Testis (tissue), 3 donors: ENCODE data around the gene POLD2. TPM values are rescaled to one million over a fixed set of nuclear protein-coding genes. Genes with fewer than 3 reads are reported as not detected.

Experiments
- DNase-seq: peaks from one replicate; pipeline ENCODE4 v3.0.0-alpha.2; 2019
- H3K27ac ChIP-seq, 2 donors: fragments of 200-600 bp; sonication (generic); one replicate each; pipeline ENCODE4 v1.5.1; 2019
- H3K27me3 ChIP-seq: fragments of 200-600 bp; sonication (generic); one replicate; pipeline ENCODE4 v1.5.1; 2019
- H3K36me3 ChIP-seq: fragments of 200-600 bp; sonication (generic); one replicate; pipeline ENCODE4 v1.5.1; 2017; ENCODE audit warnings: low read depth; ENCODE audit errors: missing control alignments
- H3K4me1 ChIP-seq: fragments of 200-600 bp; sonication (generic); one replicate; pipeline ENCODE4 v1.5.1; 2019
- H3K4me3 ChIP-seq, 2 donors: fragments of 200-600 bp; sonication (generic); one replicate each; pipeline ENCODE4 v1.5.1; 2017 to 2019
- H3K9me3 ChIP-seq: fragments of 200-600 bp; sonication (generic); one replicate; pipeline ENCODE4 v1.5.1; 2017
- POLR2A ChIP-seq: fragments of 450-650 bp; IDR thresholded peaks from one replicate; pipeline ENCODE4 v1.6.1; 2017; ENCODE audit warnings: antibody characterized with exemption, mild to moderate bottlenecking, moderate library complexity
- WGBS, 2 donors: methylation state at CpG; one replicate each; pipeline ENCODE4 v1.1.5; 2018; 5-methylcytosine and 5-hydroxymethylcytosine counted together
- intact Hi-C: fragments of 100-400 bp; cut with DNase I; formaldehyde crosslinking; loops from one replicate; pipeline ENCODE4 v1.15.1; 2023; ENCODE audit warnings: low total_unique reads
- microRNA-seq, 2 donors: library from miRNA; unstranded; fragments of <30 nt; microRNA quantifications; one replicate each; pipeline ENCODE4, GENCODE V29; 2016; ENCODE audit warnings: borderline number of aligned reads in 2 of 2, borderline replicate concordance in 1 of 2
- polyA plus RNA-seq: library from polyadenylated mRNA; stranded (reverse); fragments of 350-450 nt; fragmentation: Illumina TruSeq; extraction: RNeasy Lipid Tissue Mini Kit (QIAGEN cat#74804); gene quantifications from one replicate; pipeline ENCODE4 v1.2.3, GENCODE V29; 2014; ENCODE audit warnings: low read depth, low replicate concordance; ENCODE audit not compliant: insufficient read depth
- small RNA-seq, 2 donors: library from RNA; depleted of rRNA; stranded (forward); fragments of <200 nt; gene quantifications; one replicate each; pipeline ENCODE3, GENCODE V24; 2016
- total RNA-seq, 2 donors: library from RNA; depleted of rRNA; stranded (reverse); fragments of >200 nt; gene quantifications; one replicate each; pipeline ENCODE4 v1.2.3, GENCODE V29; 2016
- TF ChIP-seq, protein P1 (sequence below), 3 experiments: fragments of 450-650 bp in 2 of 3; fragments of 200-600 bp in 1 of 3; sonication (generic) in 1 of 3; IDR thresholded peaks; one replicate each; pipeline ENCODE4 v1.5.1; 2016 to 2019; ENCODE audit warnings: antibody characterized with exemption in 3 of 3, mild to moderate bottlenecking in 2 of 3, moderate library complexity in 1 of 3

POLD2 gene
- total and polyA plus RNA-seq, 3 donors from 2014 or later = 59.4 to 117 (median 61.9) TPM

DNA sequence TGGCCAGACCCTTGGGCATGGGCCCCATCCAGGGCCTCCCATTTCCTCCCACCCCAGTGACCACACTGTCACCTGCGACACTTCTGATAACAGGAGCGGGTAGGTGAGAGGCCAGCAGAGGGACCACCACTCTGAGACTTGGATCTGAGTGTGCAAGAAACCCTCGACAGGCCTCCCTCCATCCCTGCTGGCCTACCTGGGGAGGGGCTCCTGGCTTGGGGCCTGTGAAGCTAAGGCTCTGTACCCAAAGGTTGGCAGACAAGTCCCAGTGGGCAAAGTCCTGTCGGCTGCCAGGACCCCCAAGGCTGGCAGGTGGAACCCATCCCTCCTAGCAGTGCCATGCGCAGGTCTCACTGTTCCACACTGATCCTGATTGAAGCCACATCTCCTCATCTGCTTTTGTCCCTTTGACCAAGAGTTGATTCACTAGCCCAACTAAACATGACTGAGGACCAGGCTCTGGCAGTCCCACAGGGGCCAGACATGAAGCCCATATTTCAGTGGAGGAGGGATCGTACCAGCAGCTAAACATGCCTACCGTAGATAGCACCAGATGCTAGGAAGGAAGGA is 56.8 kb downstream of the POLD2 start:
- Histone ChIP-seq H3K4me3 (no peak overlapping the region), H3K4me1 (peaks cover 22% of the 10 kb centered on the region), H3K27ac (no peak overlapping the region), H3K9me3 (no peaks in the 10 kb centered on the region), H3K36me3 (no peaks in the 10 kb centered on the region), H3K27me3 (no peaks in the 10 kb centered on the region)
- TF ChIP-seq POLR2A = no peak
- TF ChIP-seq, protein P1, sequence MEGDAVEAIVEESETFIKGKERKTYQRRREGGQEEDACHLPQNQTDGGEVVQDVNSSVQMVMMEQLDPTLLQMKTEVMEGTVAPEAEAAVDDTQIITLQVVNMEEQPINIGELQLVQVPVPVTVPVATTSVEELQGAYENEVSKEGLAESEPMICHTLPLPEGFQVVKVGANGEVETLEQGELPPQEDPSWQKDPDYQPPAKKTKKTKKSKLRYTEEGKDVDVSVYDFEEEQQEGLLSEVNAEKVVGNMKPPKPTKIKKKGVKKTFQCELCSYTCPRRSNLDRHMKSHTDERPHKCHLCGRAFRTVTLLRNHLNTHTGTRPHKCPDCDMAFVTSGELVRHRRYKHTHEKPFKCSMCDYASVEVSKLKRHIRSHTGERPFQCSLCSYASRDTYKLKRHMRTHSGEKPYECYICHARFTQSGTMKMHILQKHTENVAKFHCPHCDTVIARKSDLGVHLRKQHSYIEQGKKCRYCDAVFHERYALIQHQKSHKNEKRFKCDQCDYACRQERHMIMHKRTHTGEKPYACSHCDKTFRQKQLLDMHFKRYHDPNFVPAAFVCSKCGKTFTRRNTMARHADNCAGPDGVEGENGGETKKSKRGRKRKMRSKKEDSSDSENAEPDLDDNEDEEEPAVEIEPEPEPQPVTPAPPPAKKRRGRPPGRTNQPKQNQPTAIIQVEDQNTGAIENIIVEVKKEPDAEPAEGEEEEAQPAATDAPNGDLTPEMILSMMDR (IDR thresholded peaks at IDR 0.05) = no peak
- intact Hi-C loops = no loop called here
- WGBS, 2 donors = 80 to 83% methylated on average over 5 to 7 of the region's 7 CpGs
- no peak for DNase-seq

DNA sequence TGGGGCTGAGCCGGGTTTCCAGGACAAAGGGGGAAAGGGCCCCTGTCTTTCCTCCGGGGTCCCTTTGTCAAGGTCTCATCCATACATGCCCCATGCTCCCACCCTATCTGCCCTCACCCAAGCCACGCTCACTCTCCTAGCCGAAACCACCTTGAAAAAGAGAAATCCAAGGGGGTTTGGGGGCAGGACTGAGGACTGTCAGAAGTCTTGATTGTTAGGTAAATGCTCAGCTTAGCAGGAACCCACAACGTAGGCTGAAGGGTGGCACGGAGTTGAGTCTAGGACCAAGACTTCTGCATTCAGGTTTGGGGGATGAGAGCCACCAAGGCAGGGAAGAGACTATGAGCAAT is 57.3 kb downstream of the POLD2 start:
- TF ChIP-seq, protein P1 (IDR thresholded peaks at IDR 0.05) = no peak
- TF ChIP-seq POLR2A = no peak
- no peaks in the 10 kb centered on the region for H3K36me3 ChIP-seq
- DNase-seq = no peak
- no peak overlapping the region for H3K27ac ChIP-seq
- no peaks in the 10 kb centered on the region for H3K9me3 ChIP-seq
- intact Hi-C loops = no loop called here
- peaks cover 22% of the 10 kb centered on the region for H3K4me1 ChIP-seq
- no peak overlapping the region for H3K4me3 ChIP-seq
- no peaks in the 10 kb centered on the region for H3K27me3 ChIP-seq
- 47 to 55% methylated on average over 6 of the region's 6 CpGs for WGBS, 2 donors

DNA sequence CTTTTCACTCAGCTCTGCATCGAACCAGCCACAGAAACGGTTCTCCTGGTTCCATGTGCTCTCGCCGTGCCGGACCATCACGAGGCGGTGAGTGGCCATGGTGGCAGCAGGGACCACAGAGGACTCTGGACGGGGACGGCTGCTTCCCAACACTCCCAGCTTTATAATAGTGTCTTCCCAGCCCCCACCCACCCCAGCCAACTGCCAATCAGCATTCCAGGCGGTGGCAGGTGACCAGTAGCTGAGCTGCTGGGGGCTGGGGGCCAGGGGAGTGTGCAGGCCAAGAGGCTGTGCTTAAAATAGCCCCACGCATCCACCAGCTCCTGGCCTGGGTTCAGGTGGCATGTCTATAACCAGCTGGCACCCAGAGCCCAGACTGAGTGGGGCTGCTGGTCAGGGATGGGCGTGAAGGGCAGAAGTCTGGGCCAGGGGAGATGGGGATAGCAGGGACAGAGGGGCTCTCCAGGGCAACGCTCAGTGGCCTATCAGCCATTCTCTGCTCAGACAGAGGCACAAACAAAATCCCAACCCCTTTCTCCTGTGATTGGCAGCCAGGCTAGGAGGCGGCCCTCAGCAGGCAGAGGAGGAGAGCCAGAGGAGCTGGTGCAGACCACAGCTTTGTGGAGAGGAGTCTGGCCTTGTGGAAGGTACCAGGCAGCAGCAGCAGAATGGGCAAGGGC is 57.8 kb downstream of the POLD2 start, which contains the start of gene PGAM2:
PGAM2 (minus strand) TSS at position 137 of the 680 bp plus-strand sequence; CDS start at position 99, 38 bp downstream.
- no peaks in the 10 kb centered on the region for H3K27me3 ChIP-seq
- 36 to 38% methylated on average over 10 to 14 of the region's 14 CpGs for WGBS, 2 donors
- no peak for TF ChIP-seq POLR2A
- TF ChIP-seq, protein P1 (IDR thresholded peaks at IDR 0.05) = no peak
- no peak within 1 kb of the TSS for H3K27ac ChIP-seq
- no peaks in the 10 kb centered on the region for H3K9me3 ChIP-seq
- no peaks in the 10 kb centered on the region for H3K36me3 ChIP-seq
- intact Hi-C loops = no loop called here
- no peak for DNase-seq
- no peak within 1 kb of the TSS for H3K4me3 ChIP-seq
- H3K4me1 ChIP-seq = peaks cover 22% of the 10 kb centered on the region

DNA sequence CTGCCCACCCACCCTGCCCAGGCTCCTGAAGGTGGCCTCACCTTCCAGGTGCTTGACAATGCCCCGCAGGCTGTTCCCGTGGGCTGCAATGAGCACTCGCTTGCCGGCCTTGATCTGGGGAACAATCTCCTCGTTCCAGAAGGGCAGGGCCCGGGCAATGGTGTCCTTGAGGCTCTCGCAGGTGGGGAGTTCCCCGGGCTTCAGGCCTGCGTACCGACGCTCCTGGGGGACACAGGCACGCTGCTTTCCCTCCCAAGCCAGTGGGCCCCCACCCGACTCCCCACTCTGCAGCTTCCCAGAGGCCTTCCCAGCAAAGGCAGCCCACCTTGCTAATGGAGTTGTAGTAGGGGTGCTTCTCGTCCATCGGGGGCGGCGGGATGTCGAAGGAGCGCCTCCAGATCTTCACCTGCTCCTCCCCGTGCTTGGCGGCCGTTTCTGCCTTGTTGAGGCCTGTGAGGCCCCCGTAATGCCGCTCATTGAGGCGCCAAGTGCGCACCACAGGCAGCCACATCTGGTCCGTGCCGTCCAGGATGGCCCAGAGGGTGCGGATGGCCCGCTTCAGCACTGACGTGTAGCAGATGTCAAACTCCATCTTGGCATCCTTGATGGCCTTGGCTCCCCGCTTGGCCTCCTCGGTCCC is 58.4 kb downstream of the POLD2 start:
- Histone ChIP-seq H3K4me1 (peaks cover 22% of the 10 kb centered on the region), H3K27me3 (no peaks in the 10 kb centered on the region), H3K9me3 (no peaks in the 10 kb centered on the region), H3K27ac (no peak overlapping the region), H3K36me3 (no peaks in the 10 kb centered on the region), H3K4me3 (no peak overlapping the region)
- WGBS, 2 donors = 26% methylated on average over 33 of the region's 33 CpGs; no CpG with 5 or more reads in 1 of the 2 donors
- TF ChIP-seq POLR2A = no peak
- TF ChIP-seq, protein P1 (IDR thresholded peaks at IDR 0.05) = no peak
- DNase-seq = no peak
- intact Hi-C loops = no loop called here

Small RNA genes within 50 kb of the gene (microRNA-seq; reads per million reads assigned to microRNA genes)
- 0.69 to 0.70 reads per million in 2 donors for gene MIR6838

Small RNA genes within 50 kb of the gene (small RNA-seq; reads per million reads assigned to genes)
- 0 reads per million in 2 donors for gene RNA5SP230

Other genes with a start within 250 kb of the POLD2 start
- 10 to 100 TPM; 24.9 to 33.0 TPM for gene URGCP, start 217.0 kb downstream of the POLD2 start, total RNA-seq
- gene URGCP, start 217.0 kb downstream of the POLD2 start, polyA plus RNA-seq = 20.1 TPM
- gene UBE2D4, start 197.1 kb downstream of the POLD2 start, total RNA-seq = 10 to 100 TPM; 15.8 to 18.3 TPM
- gene UBE2D4, start 197.1 kb downstream of the POLD2 start, polyA plus RNA-seq = 18.6 TPM
- 1 to 10 TPM; 2.7 to 7.3 TPM for gene SPDYE1, start 125.7 kb downstream of the POLD2 start, total RNA-seq
- gene SPDYE1, start 125.7 kb downstream of the POLD2 start, polyA plus RNA-seq = 8.3 TPM
- gene DBNL, start 78.8 kb downstream of the POLD2 start, total RNA-seq = 10 to 100 TPM; 61.4 to 72.7 TPM
- gene DBNL, start 78.8 kb downstream of the POLD2 start, polyA plus RNA-seq = 50.0 TPM
- 100 to 1,000 TPM in 1 of 2 donors, 10 to 100 TPM in 1; 85.1 to 139 TPM for gene PGAM2, start 58.0 kb downstream of the POLD2 start, total RNA-seq
- 298 TPM for gene PGAM2, start 58.0 kb downstream of the POLD2 start, polyA plus RNA-seq
- gene POLM, start 41.0 kb downstream of the POLD2 start, total RNA-seq = 10 to 100 TPM; 43.4 to 63.7 TPM
- 11.7 TPM for gene POLM, start 41.0 kb downstream of the POLD2 start, polyA plus RNA-seq
- gene AEBP1, start 19.2 kb downstream of the POLD2 start, total RNA-seq = 100 to 1,000 TPM in 1 of 2 donors, 10 to 100 TPM in 1; 74.5 to 102 TPM
- 168 TPM for gene AEBP1, start 19.2 kb downstream of the POLD2 start, polyA plus RNA-seq
- gene MYL7, start 17.8 kb upstream of the POLD2 start, total RNA-seq = 1 to 10 TPM; 1.5 to 1.7 TPM
- not detected for gene MYL7, start 17.8 kb upstream of the POLD2 start, polyA plus RNA-seq
- gene GCK, start 65.9 kb upstream of the POLD2 start, total RNA-seq = 1 to 10 TPM in 1 of 2 donors, under 1 TPM in 1; 0.94 to 1.2 TPM
- 0.90 TPM for gene GCK, start 65.9 kb upstream of the POLD2 start, polyA plus RNA-seq
- 10 to 100 TPM; 66.5 to 72.3 TPM for gene YKT6, start 77.4 kb upstream of the POLD2 start, total RNA-seq
- gene YKT6, start 77.4 kb upstream of the POLD2 start, polyA plus RNA-seq = 85.9 TPM
- gene CAMK2B, start 202.0 kb upstream of the POLD2 start, total RNA-seq = 10 to 100 TPM; 12.1 to 12.5 TPM
- gene CAMK2B, start 202.0 kb upstream of the POLD2 start, polyA plus RNA-seq = 4.0 TPM